GM23338 (cell line): ENCODE results near the gene HJURP. TPM values are rescaled to one million over a fixed set of nuclear protein-coding genes. Genes with fewer than 3 reads are reported as not detected.

Experiments used
- ATAC-seq: fragments of 200-7000 bp; cut with Tn5 transposase; 3 replicates; pipeline ENCODE4 v1.9.1; 2020
- DNase-seq: peaks from one replicate; pipeline ENCODE4 v3.0.0-alpha.2; 2015; ENCODE audit warnings: low spot score
- H2AFZ ChIP-seq: fragments of 200-600 bp; sonication (generic); 2 replicates; pipeline ENCODE4 v1.8.0; 2016; ENCODE audit warnings: antibody characterized with exemption, mild to moderate bottlenecking, moderate library complexity
- H3F3A ChIP-seq: fragments of 200-600 bp; sonication (generic); replicated peaks from 2 replicates; pipeline ENCODE4 v1.8.0; 2017; ENCODE audit warnings: antibody characterized with exemption, mixed run types, low read depth
- H3K27ac ChIP-seq: fragments of 200-600 bp; sonication (generic); 2 replicates; pipeline ENCODE4 v1.6.1; 2016; ENCODE audit warnings: low read depth
- H3K27me3 ChIP-seq: fragments of 200-600 bp; sonication (generic); 2 replicates; pipeline ENCODE4 v1.8.0; 2016; ENCODE audit warnings: mild to moderate bottlenecking, mixed run types, moderate library complexity; ENCODE audit not compliant: insufficient read depth
- H3K36me3 ChIP-seq: fragments of 200-600 bp; sonication (generic); 2 replicates; pipeline ENCODE4 v1.8.0; 2016; ENCODE audit warnings: mild to moderate bottlenecking; ENCODE audit not compliant: insufficient read depth
- H3K4me1 ChIP-seq: fragments of 200-600 bp; sonication (generic); 2 replicates; pipeline ENCODE4 v1.8.0; 2016; ENCODE audit warnings: mild to moderate bottlenecking, moderate library complexity; ENCODE audit not compliant: insufficient read depth
- H3K4me2 ChIP-seq: fragments of 200-600 bp; sonication (generic); 2 replicates; pipeline ENCODE4 v1.7.1; 2017; ENCODE audit warnings: mixed run types
- H3K4me3 ChIP-seq: fragments of 200-600 bp; sonication (generic); 2 replicates; pipeline ENCODE4 v1.6.1; 2016; ENCODE audit warnings: mixed run types
- H3K79me2 ChIP-seq: fragments of 200-600 bp; sonication (generic); replicated peaks from 2 replicates; pipeline ENCODE4 v1.8.0; 2017; ENCODE audit warnings: mild to moderate bottlenecking; ENCODE audit not compliant: insufficient read depth
- H3K9me2 ChIP-seq: fragments of 200-600 bp; sonication (generic); 2 replicates; pipeline ENCODE4 v1.8.0; 2017; ENCODE audit not compliant: insufficient read depth
- H4K20me1 ChIP-seq: fragments of 200-600 bp; sonication (generic); replicated peaks from 2 replicates; pipeline ENCODE4 v1.8.0; 2017; ENCODE audit warnings: mild to moderate bottlenecking; ENCODE audit not compliant: insufficient read depth
- H3K27ac Mint-ChIP-seq: 2 replicates; pipeline ENCODE4 v1.8.0; 2020; ENCODE audit warnings: inconsistent platforms, mild to moderate bottlenecking, moderate library complexity, mixed read lengths
- H3K27me3 Mint-ChIP-seq: 3 replicates; pipeline ENCODE4 v1.8.0; 2022; ENCODE audit warnings: low read depth, mild to moderate bottlenecking, moderate library complexity, mixed read lengths, inconsistent platforms; ENCODE audit not compliant: insufficient read depth, poor library complexity
- H3K36me3 Mint-ChIP-seq: 3 replicates; pipeline ENCODE4 v1.8.0; 2021; ENCODE audit warnings: low read depth, mild to moderate bottlenecking, inconsistent platforms, moderate library complexity, mixed read lengths
- H3K4me1 Mint-ChIP-seq: 3 replicates; pipeline ENCODE4 v1.8.0; 2020; ENCODE audit warnings: mild to moderate bottlenecking, inconsistent platforms, mixed read lengths
- H3K4me3 Mint-ChIP-seq: 3 replicates; pipeline ENCODE4 v1.8.0; 2021; ENCODE audit warnings: moderate library complexity, mild to moderate bottlenecking, inconsistent platforms, mixed read lengths
- H3K9me3 Mint-ChIP-seq: 3 replicates; pipeline ENCODE4 v1.8.0; 2020; ENCODE audit warnings: moderate library complexity, mild to moderate bottlenecking, inconsistent platforms, mixed read lengths
- CREB1 ChIP-seq: fragments of 250-450 bp; sonication (Bioruptor Pico); IDR thresholded peaks from 2 replicates; pipeline ENCODE4 v1.5.0; 2020; ENCODE audit warnings: low read depth, mild to moderate bottlenecking, moderate library complexity
- EZH2 ChIP-seq: fragments of 200-600 bp; sonication (generic); IDR thresholded peaks from one replicate; pipeline ENCODE4 v1.8.0; 2017; ENCODE audit warnings: antibody characterized with exemption, mild to moderate bottlenecking, low read depth; ENCODE audit not compliant: unreplicated experiment
- EZH2phosphoT487 ChIP-seq: fragments of 200-600 bp; sonication (generic); IDR thresholded peaks from one replicate; pipeline ENCODE4 v1.8.1; 2018; ENCODE audit warnings: antibody characterized with exemption; ENCODE audit not compliant: unreplicated experiment
- JUNB ChIP-seq: IDR thresholded peaks from one replicate; pipeline ENCODE4 v1.6.1; 2016; ENCODE audit warnings: antibody characterized with exemption; ENCODE audit not compliant: unreplicated experiment
- NANOG ChIP-seq: IDR thresholded peaks from 2 replicates; pipeline ENCODE4 v1.6.1; 2016; ENCODE audit warnings: antibody characterized with exemption, borderline replicate concordance
- POLR2AphosphoS5 ChIP-seq: IDR thresholded peaks from 2 replicates; pipeline ENCODE4 v1.6.1; 2016; ENCODE audit warnings: antibody characterized with exemption, low read depth
- STAT1 ChIP-seq: IDR thresholded peaks from one replicate; pipeline ENCODE4 v1.6.1; 2016; ENCODE audit warnings: antibody characterized with exemption; ENCODE audit not compliant: unreplicated experiment
- ZNF114 ChIP-seq: fragments of 250-450 bp; sonication (Bioruptor Pico); IDR thresholded peaks from 2 replicates; pipeline ENCODE4 v1.5.0; 2020; ENCODE audit warnings: mild to moderate bottlenecking, moderate library complexity
- ZNF331 ChIP-seq: fragments of 250-450 bp; sonication (Bioruptor Pico); IDR thresholded peaks from 2 replicates; pipeline ENCODE4 v1.5.0; 2020; ENCODE audit warnings: low read depth, mild to moderate bottlenecking, moderate library complexity
- polyA plus RNA-seq: library from polyadenylated mRNA; unstranded; fragments of >200 nt; fragmentation: Nextera tagmentation; extraction: Ambion mirVana; gene quantifications from 2 replicates; pipeline ENCODE4 v1.2.1, GENCODE V29; 2016
- total RNA-seq: library from RNA; depleted of rRNA; stranded (reverse); fragments of >200 nt; shearing (Covaris generic); gene quantifications from 2 replicates; pipeline ENCODE4 v1.2.3, GENCODE V29; 2014
- TF ChIP-seq, protein P1 (sequence below): IDR thresholded peaks from one replicate; pipeline ENCODE4 v1.6.1; 2018; ENCODE audit warnings: antibody characterized with exemption; ENCODE audit not compliant: unreplicated experiment
- TF ChIP-seq, protein P2 (sequence below): IDR thresholded peaks from 2 replicates; pipeline ENCODE4 v1.6.1; 2016; ENCODE audit warnings: antibody characterized with exemption
- TF ChIP-seq, protein P3 (sequence below), 2 experiments: fragments of 200-600 bp in 1 of 2; sonication (generic) in 1 of 2; conservative IDR thresholded peaks; 2 replicates each; pipeline versions ENCODE4 v1.5.1 to v1.6.1; 2016 to 2017; ENCODE audit warnings: antibody characterized with exemption in 2 of 2, low read depth in 2 of 2, mild to moderate bottlenecking in 2 of 2, moderate library complexity in 1 of 2
- TF ChIP-seq, protein P4 (sequence below): fragments of 250-450 bp; sonication (Bioruptor Pico); IDR thresholded peaks from 2 replicates; pipeline ENCODE4 v1.5.0; 2020; ENCODE audit warnings: mild to moderate bottlenecking, moderate library complexity

Gene HJURP
- total and polyA plus RNA-seq, 2 experiments from 2014 or later: 42.9 to 49.2 TPM

DNA sequence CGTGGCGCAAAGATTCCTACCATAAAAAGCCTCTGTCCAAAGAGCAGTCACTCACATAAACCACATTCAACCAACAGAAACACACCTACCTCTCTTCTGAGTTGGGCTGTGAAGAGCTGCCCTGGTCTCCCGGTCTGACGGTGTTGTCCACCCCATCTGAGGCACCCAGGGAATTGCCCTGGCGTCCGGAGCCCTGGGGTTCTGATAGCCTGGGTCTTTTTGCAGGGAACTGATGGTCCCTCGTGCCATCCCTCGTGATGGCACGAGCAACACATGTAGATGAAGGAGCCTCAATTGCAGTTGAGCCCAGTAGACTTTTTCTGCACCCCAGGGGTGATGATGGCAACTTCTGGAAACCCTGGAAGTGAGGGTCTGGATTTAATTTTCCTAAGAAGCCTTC lies 13.8 kb downstream of the HJURP start:
- Histone ChIP-seq H3K36me3 (peaks cover 84% of the 10 kb centered on the region), H3K79me2 (peaks cover 92% of the 10 kb centered on the region), H3F3A (0 out of 2 replicates have a peak, but pooled peaks cover 7% of the 10 kb centered on the region), H3K4me3 (no peak overlapping the region), H4K20me1 (peaks cover 70% of the 10 kb centered on the region), H3K27me3 (no peaks in the 10 kb centered on the region), H2AFZ (no peak overlapping the region), H3K27ac (no peak overlapping the region), H3K4me1 (no peaks in the 10 kb centered on the region), H3K9me2 (no peaks in the 10 kb centered on the region), H3K4me2 (no peak overlapping the region)
- peaks cover 15% of the 10 kb centered on the region for H3K4me1 Mint-ChIP-seq
- ATAC-seq (no peak), DNase-seq (no peak)
- TF ChIP-seq, protein P1, sequence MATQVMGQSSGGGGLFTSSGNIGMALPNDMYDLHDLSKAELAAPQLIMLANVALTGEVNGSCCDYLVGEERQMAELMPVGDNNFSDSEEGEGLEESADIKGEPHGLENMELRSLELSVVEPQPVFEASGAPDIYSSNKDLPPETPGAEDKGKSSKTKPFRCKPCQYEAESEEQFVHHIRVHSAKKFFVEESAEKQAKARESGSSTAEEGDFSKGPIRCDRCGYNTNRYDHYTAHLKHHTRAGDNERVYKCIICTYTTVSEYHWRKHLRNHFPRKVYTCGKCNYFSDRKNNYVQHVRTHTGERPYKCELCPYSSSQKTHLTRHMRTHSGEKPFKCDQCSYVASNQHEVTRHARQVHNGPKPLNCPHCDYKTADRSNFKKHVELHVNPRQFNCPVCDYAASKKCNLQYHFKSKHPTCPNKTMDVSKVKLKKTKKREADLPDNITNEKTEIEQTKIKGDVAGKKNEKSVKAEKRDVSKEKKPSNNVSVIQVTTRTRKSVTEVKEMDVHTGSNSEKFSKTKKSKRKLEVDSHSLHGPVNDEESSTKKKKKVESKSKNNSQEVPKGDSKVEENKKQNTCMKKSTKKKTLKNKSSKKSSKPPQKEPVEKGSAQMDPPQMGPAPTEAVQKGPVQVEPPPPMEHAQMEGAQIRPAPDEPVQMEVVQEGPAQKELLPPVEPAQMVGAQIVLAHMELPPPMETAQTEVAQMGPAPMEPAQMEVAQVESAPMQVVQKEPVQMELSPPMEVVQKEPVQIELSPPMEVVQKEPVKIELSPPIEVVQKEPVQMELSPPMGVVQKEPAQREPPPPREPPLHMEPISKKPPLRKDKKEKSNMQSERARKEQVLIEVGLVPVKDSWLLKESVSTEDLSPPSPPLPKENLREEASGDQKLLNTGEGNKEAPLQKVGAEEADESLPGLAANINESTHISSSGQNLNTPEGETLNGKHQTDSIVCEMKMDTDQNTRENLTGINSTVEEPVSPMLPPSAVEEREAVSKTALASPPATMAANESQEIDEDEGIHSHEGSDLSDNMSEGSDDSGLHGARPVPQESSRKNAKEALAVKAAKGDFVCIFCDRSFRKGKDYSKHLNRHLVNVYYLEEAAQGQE: no peak
- no peak for TF ChIP-seq EZH2phosphoT487
- no peak for TF ChIP-seq ZNF331 (CRISPR knock-in tag)
- no peak for TF ChIP-seq POLR2AphosphoS5
- no peak for TF ChIP-seq NANOG
- no peak for TF ChIP-seq CREB1
- TF ChIP-seq JUNB: no peak
- no peak for TF ChIP-seq STAT1
- TF ChIP-seq ZNF114 (CRISPR knock-in tag): no peak
- TF ChIP-seq, protein P2, sequence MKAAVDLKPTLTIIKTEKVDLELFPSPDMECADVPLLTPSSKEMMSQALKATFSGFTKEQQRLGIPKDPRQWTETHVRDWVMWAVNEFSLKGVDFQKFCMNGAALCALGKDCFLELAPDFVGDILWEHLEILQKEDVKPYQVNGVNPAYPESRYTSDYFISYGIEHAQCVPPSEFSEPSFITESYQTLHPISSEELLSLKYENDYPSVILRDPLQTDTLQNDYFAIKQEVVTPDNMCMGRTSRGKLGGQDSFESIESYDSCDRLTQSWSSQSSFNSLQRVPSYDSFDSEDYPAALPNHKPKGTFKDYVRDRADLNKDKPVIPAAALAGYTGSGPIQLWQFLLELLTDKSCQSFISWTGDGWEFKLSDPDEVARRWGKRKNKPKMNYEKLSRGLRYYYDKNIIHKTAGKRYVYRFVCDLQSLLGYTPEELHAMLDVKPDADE: no peak
- no peak for TF ChIP-seq EZH2
- TF ChIP-seq, protein P3, sequence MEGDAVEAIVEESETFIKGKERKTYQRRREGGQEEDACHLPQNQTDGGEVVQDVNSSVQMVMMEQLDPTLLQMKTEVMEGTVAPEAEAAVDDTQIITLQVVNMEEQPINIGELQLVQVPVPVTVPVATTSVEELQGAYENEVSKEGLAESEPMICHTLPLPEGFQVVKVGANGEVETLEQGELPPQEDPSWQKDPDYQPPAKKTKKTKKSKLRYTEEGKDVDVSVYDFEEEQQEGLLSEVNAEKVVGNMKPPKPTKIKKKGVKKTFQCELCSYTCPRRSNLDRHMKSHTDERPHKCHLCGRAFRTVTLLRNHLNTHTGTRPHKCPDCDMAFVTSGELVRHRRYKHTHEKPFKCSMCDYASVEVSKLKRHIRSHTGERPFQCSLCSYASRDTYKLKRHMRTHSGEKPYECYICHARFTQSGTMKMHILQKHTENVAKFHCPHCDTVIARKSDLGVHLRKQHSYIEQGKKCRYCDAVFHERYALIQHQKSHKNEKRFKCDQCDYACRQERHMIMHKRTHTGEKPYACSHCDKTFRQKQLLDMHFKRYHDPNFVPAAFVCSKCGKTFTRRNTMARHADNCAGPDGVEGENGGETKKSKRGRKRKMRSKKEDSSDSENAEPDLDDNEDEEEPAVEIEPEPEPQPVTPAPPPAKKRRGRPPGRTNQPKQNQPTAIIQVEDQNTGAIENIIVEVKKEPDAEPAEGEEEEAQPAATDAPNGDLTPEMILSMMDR (conservative IDR thresholded peaks at IDR 0.05; ENCODE audit: low read depth in 2 of 2): no peak
- TF ChIP-seq, protein P4, sequence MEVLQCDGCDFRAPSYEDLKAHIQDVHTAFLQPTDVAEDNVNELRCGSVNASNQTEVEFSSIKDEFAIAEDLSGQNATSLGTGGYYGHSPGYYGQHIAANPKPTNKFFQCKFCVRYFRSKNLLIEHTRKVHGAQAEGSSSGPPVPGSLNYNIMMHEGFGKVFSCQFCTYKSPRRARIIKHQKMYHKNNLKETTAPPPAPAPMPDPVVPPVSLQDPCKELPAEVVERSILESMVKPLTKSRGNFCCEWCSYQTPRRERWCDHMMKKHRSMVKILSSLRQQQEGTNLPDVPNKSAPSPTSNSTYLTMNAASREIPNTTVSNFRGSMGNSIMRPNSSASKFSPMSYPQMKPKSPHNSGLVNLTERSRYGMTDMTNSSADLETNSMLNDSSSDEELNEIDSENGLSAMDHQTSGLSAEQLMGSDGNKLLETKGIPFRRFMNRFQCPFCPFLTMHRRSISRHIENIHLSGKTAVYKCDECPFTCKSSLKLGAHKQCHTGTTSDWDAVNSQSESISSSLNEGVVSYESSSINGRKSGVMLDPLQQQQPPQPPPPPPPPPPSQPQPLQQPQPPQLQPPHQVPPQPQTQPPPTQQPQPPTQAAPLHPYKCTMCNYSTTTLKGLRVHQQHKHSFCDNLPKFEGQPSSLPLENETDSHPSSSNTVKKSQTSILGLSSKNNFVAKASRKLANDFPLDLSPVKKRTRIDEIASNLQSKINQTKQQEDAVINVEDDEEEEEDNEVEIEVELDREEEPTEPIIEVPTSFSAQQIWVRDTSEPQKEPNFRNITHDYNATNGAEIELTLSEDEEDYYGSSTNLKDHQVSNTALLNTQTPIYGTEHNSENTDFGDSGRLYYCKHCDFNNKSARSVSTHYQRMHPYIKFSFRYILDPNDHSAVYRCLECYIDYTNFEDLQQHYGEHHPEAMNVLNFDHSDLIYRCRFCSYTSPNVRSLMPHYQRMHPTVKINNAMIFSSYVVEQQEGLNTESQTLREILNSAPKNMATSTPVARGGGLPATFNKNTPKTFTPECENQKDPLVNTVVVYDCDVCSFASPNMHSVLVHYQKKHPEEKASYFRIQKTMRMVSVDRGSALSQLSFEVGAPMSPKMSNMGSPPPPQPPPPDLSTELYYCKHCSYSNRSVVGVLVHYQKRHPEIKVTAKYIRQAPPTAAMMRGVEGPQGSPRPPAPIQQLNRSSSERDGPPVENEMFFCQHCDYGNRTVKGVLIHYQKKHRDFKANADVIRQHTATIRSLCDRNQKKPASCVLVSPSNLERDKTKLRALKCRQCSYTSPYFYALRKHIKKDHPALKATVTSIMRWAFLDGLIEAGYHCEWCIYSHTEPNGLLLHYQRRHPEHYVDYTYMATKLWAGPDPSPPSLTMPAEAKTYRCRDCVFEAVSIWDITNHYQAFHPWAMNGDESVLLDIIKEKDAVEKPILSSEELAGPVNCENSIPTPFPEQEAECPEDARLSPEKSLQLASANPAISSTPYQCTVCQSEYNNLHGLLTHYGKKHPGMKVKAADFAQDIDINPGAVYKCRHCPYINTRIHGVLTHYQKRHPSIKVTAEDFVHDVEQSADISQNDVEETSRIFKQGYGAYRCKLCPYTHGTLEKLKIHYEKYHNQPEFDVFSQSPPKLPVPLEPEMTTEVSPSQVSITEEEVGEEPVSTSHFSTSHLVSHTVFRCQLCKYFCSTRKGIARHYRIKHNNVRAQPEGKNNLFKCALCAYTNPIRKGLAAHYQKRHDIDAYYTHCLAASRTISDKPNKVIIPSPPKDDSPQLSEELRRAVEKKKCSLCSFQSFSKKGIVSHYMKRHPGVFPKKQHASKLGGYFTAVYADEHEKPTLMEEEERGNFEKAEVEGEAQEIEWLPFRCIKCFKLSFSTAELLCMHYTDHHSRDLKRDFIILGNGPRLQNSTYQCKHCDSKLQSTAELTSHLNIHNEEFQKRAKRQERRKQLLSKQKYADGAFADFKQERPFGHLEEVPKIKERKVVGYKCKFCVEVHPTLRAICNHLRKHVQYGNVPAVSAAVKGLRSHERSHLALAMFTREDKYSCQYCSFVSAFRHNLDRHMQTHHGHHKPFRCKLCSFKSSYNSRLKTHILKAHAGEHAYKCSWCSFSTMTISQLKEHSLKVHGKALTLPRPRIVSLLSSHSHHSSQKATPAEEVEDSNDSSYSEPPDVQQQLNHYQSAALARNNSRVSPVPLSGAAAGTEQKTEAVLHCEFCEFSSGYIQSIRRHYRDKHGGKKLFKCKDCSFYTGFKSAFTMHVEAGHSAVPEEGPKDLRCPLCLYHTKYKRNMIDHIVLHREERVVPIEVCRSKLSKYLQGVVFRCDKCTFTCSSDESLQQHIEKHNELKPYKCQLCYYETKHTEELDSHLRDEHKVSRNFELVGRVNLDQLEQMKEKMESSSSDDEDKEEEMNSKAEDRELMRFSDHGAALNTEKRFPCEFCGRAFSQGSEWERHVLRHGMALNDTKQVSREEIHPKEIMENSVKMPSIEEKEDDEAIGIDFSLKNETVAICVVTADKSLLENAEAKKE: no peak
- peaks cover 100% of the 10 kb centered on the region for H3K36me3 Mint-ChIP-seq
- no peaks in the 10 kb centered on the region for H3K9me3 Mint-ChIP-seq
- no peak overlapping the region for H3K27ac Mint-ChIP-seq
- no peak overlapping the region for H3K4me3 Mint-ChIP-seq
- peaks cover 9% of the 10 kb centered on the region for H3K27me3 Mint-ChIP-seq
